K562 (cell line): ENCODE data around the gene RNF4. TPM values are rescaled to one million over a fixed set of nuclear protein-coding genes. Genes with fewer than 3 reads are reported as not detected.

ENCODE experiments used
- ATAC-seq: fragments of 200-7000 bp; cut with Tn5 transposase; 3 replicates; pipeline ENCODE4 v1.9.1; 2020; ENCODE audit warnings: moderate library complexity
- BruUV-seq: library from RNA; stranded (reverse); fragments of 400-500 nt; replicated peaks from 2 replicates; lab custom pipeline; 2021; lab: Mats Ljungman, UMichigan
- CTCF ChIA-PET: fragments of 300-600 bp; formaldehyde crosslinking; extraction: SDS; loops from one replicate; lab custom pipeline; 2021; ENCODE audit warnings: low intra/inter-chr PET ratio; lab: Yijun Ruan, JAX
- POLR2A ChIA-PET: fragments of 300-600, 350-650 bp; sonication (Branson Sonifier 250); formaldehyde crosslinking; extraction: SDS; loops from one replicate; lab custom pipeline; 2021; ENCODE audit warnings: antibody characterized with exemption, inconsistent platforms; lab: Yijun Ruan, JAX
- DNase-seq, 4 experiments: peaks; one replicate each; pipeline versions ENCODE4 v3.0.0 to v3.0.0-alpha.2; 2011 to 2018; ENCODE audit warnings: low spot score in 3 of 4, mixed read lengths in 3 of 4; ENCODE audit errors: extremely low read depth in 1 of 4
- FAIRE-seq: peaks from 2 replicates; lab custom pipeline; 2011; peaks lifted over from hg19 to GRCh38; lab: Jason Lieb, UNC
- H2AFZ ChIP-seq: 2 replicates; pipeline ENCODE4 v1.6.0; 2011; ENCODE audit warnings: low read depth, low read length, control low read depth, inconsistent platforms
- H3K27ac ChIP-seq: fragments of 200-600 bp; 3 replicates; pipeline ENCODE4 v1.8.0; 2011; ENCODE audit warnings: low read depth, mild to moderate bottlenecking, control low read depth, inconsistent platforms, low read length, moderate library complexity, mixed read lengths; ENCODE audit errors: extremely low read depth
- H3K27me3 ChIP-seq, 2 experiments: fragments of 300-600 bp in 1 of 2; 2 replicates in 1 of 2; 3 replicates in 1 of 2; pipeline versions ENCODE4 v1.6.0 to v1.8.0; 2011; ENCODE audit warnings: inconsistent platforms in 2 of 2, low read length in 2 of 2, mild to moderate bottlenecking in 1 of 2, mixed read lengths in 1 of 2, moderate library complexity in 1 of 2; ENCODE audit not compliant: control insufficient read depth in 2 of 2, insufficient read depth in 2 of 2
- H3K36me3 ChIP-seq: fragments of 300-600 bp; 3 replicates; pipeline ENCODE4 v1.8.0; 2011; ENCODE audit warnings: mild to moderate bottlenecking, low read length, inconsistent platforms; ENCODE audit not compliant: control insufficient read depth, insufficient read depth
- H3K4me1 ChIP-seq, 2 experiments: fragments of 200-600 bp in 1 of 2; replicated peaks in 1 of 2; 2 replicates in 1 of 2; 3 replicates in 1 of 2; pipeline versions ENCODE4 v1.5.1 to v1.8.0; 2011; ENCODE audit warnings: inconsistent platforms in 2 of 2, low read length in 2 of 2, mild to moderate bottlenecking in 1 of 2, mixed read lengths in 1 of 2, moderate library complexity in 1 of 2; ENCODE audit not compliant: control insufficient read depth in 2 of 2, insufficient read depth in 2 of 2
- H3K4me2 ChIP-seq: 2 replicates; pipeline ENCODE4 v1.6.1; 2011; ENCODE audit warnings: low read length, control low read depth, inconsistent platforms, mixed read lengths; ENCODE audit not compliant: insufficient read depth
- H3K4me3 ChIP-seq: fragments of 200-600 bp; sonication (generic), shearing (Covaris generic); 2 replicates; pipeline ENCODE4 v1.5.1; 2016; ENCODE audit warnings: control low read depth, inconsistent platforms
- H3K79me2 ChIP-seq: fragments of 200-600 bp; 3 replicates; pipeline ENCODE4 v1.8.0; 2011; ENCODE audit warnings: low read length, inconsistent platforms; ENCODE audit not compliant: control insufficient read depth, insufficient read depth
- H3K9ac ChIP-seq, 2 experiments: 2 replicates each; pipeline versions ENCODE4 v1.6.0 to v1.6.1; 2011; ENCODE audit warnings: low read depth in 2 of 2, low read length in 2 of 2, control low read depth in 1 of 2, inconsistent platforms in 1 of 2, mild to moderate bottlenecking in 1 of 2, mixed read lengths in 1 of 2; ENCODE audit not compliant: insufficient read depth in 1 of 2
- H3K9me1 ChIP-seq: one replicate; pipeline ENCODE4 v1.6.0; 2011; ENCODE audit warnings: inconsistent platforms, mild to moderate bottlenecking, low read length, moderate library complexity; ENCODE audit not compliant: control insufficient read depth, insufficient read depth
- H3K9me3 ChIP-seq: replicated peaks from 2 replicates; pipeline ENCODE4 v1.5.1; 2011; ENCODE audit warnings: low read depth, low read length, inconsistent platforms; ENCODE audit not compliant: control insufficient read depth, insufficient read depth
- H4K20me1 ChIP-seq: replicated peaks from 2 replicates; pipeline ENCODE4 v1.6.1; 2011; ENCODE audit warnings: low read length, inconsistent platforms, mixed read lengths; ENCODE audit not compliant: control insufficient read depth, insufficient read depth
- ARID4B ChIP-seq: sonication (generic); formaldehyde crosslinking; IDR thresholded peaks from 2 replicates; pipeline ENCODE4 v1.8.0; 2022; ENCODE audit warnings: mild to moderate bottlenecking, missing genetic modification reagents
- ASH1L ChIP-seq: fragments of 450-650 bp; IDR thresholded peaks from 2 replicates; pipeline ENCODE4 v1.6.1; 2018; ENCODE audit warnings: borderline replicate concordance, mild to moderate bottlenecking, low read depth; ENCODE audit not compliant: partially characterized antibody
- CBX1 ChIP-seq: sonication (generic); IDR thresholded peaks from 2 replicates; pipeline ENCODE4 v1.6.1; 2016; ENCODE audit warnings: antibody characterized with exemption, low read depth, mild to moderate bottlenecking
- CREB1 ChIP-seq, 2 experiments: sonication (generic) in 1 of 2; formaldehyde crosslinking in 1 of 2; IDR thresholded peaks; 2 replicates each; pipeline versions ENCODE4 v1.6.1 to v1.8.0; 2012 to 2022; ENCODE audit warnings: inconsistent platforms in 1 of 2, mild to moderate bottlenecking in 1 of 2, missing genetic modification reagents in 1 of 2, moderate library complexity in 1 of 2
- ERF ChIP-seq: fragments of 450-650 bp; formaldehyde crosslinking; IDR thresholded peaks from 2 replicates; pipeline ENCODE4 v1.4.0; 2020; ENCODE audit warnings: mild to moderate bottlenecking, mixed read lengths
- GTF2E2 ChIP-seq: fragments of 200-800 bp; sonication (Bioruptor generic); IDR thresholded peaks from 2 replicates; pipeline ENCODE4 v1.6.1; 2016; ENCODE audit warnings: missing genetic modification characterization, missing compliant biosample characterization
- NFYB ChIP-seq: IDR thresholded peaks from 2 replicates; pipeline ENCODE4 v1.6.1; 2011; ENCODE audit warnings: mild to moderate bottlenecking, moderate library complexity; ENCODE audit not compliant: insufficient read length; ENCODE audit errors: extremely low read depth
- SIX5 ChIP-seq, 2 experiments: IDR thresholded peaks; 2 replicates each; pipeline ENCODE4 v1.6.1; 2011; ENCODE audit warnings: low read length in 2 of 2, borderline replicate concordance in 1 of 2, low read depth in 1 of 2, mild to moderate bottlenecking in 1 of 2, moderate library complexity in 1 of 2; ENCODE audit not compliant: insufficient read depth in 1 of 2
- TFAM ChIP-seq: fragments of 250-450 bp; sonication (Bioruptor Pico); conservative IDR thresholded peaks from 2 replicates; pipeline ENCODE4 v1.5.0; 2021; ENCODE audit warnings: mild to moderate bottlenecking, moderate library complexity
- ZBTB5 ChIP-seq: fragments of 450-650 bp; IDR thresholded peaks from 2 replicates; pipeline ENCODE4 v1.6.1; 2017; ENCODE audit warnings: antibody characterized with exemption
- ZFP30 ChIP-seq: fragments of 250-450 bp; sonication (Bioruptor Pico); IDR thresholded peaks from 2 replicates; pipeline ENCODE4 v1.8.0; 2022; ENCODE audit warnings: moderate library complexity, mild to moderate bottlenecking, inconsistent platforms, borderline replicate concordance
- ZNF830 ChIP-seq: fragments of 250-450 bp; sonication (Bioruptor Pico); IDR thresholded peaks from 2 replicates; pipeline ENCODE4 v1.5.0; 2021; ENCODE audit warnings: mild to moderate bottlenecking
- WGBS: fragments of 100-300 bp; shearing (Covaris generic); methylation state at CpG from one replicate; pipeline ENCODE4 v1.1.6; 2016; ENCODE audit warnings: low coverage, mixed read lengths; ENCODE audit not compliant: insufficient coverage; ENCODE audit errors: missing lambda C conversion rate; 5-methylcytosine and 5-hydroxymethylcytosine counted together
- in situ Hi-C: fragments of 300-500 bp; cut with MboI; formaldehyde crosslinking; loops from 4 replicates; pipeline ENCODE4 v1.15.0; 2018; ENCODE audit warnings: inconsistent platforms, mixed read lengths
- intact Hi-C: fragments of 100-400 bp; cut with micrococcal nuclease; formaldehyde crosslinking; loops from 2 replicates; pipeline ENCODE4 v1.14.2; 2022
- polyA plus RNA-seq, 8 experiments: library from polyadenylated mRNA; depleted of rRNA in 4 of 8; stranded (reverse) in 5 of 8; unstranded in 3 of 8; fragments of >200 nt; fragmentation: Nextera tagmentation in 2 of 8; fragmentation: Illumina TruSeq in 1 of 8; extraction: Ambion mirVana in 2 of 8; extraction: Trizol in 1 of 8; gene quantifications; 2 replicates each; pipeline versions ENCODE4 v1.2.1 to v1.2.3, GENCODE V29; 2011 to 2014; ENCODE audit warnings: inconsistent platforms in 1 of 8, missing spikeins in 1 of 8
- total RNA-seq, 7 experiments: library from RNA; depleted of rRNA in 6 of 7; stranded (reverse); fragments of >200 nt in 6 of 7; fragmentation: Illumina TruSeq in 2 of 7; extraction: Trizol in 2 of 7; gene quantifications; 2 replicates each; pipeline versions ENCODE4 v1.2.1 to v1.2.3, GENCODE V29; 2011 to 2021; ENCODE audit warnings: low replicate concordance in 1 of 7

Gene RNF4
- total and polyA plus RNA-seq, 9 of the 15 experiments (the other 6 are each of a cell fraction or from before 2014, with no cell fraction given) = 19.2 to 59.3 (median 44.8) TPM

- TF ChIP-seq ARID4B (CRISPR knock-in tag) = no peak
Measured at GRCh38 chr4:2486981-2487380, 18.1 kb downstream of the RNF4 start (continued).

- H3K27me3 ChIP-seq = no peaks in the 10 kb centered on the region
- no peak overlapping the region for H3K4me2 ChIP-seq
- peaks cover 94% of the 10 kb centered on the region for H3K79me2 ChIP-seq
- H3K4me3 ChIP-seq = no peak overlapping the region
- no peak for DNase-seq
- ChIA-PET CTCF (no interaction called here), POLR2A (interaction anchor here (1.2 to 1.9 kb wide), 3 partner anchors 9 to 14 kb away, joined by 4 to 12 read pairs (median 6); no protein-coding TSS in a partner anchor)
- in situ Hi-C loops = no loop called here
- H3K9ac ChIP-seq = no peak overlapping the region
- no peak for FAIRE-seq
- H3K9me1 ChIP-seq = no peaks in the 10 kb centered on the region
- BruUV-seq = no TSS peak
- H4K20me1 ChIP-seq = peaks cover 62% of the 10 kb centered on the region
- no peaks in the 10 kb centered on the region for H3K9me3 ChIP-seq
- H3K36me3 ChIP-seq = peaks cover 73% of the 10 kb centered on the region
- H3K27ac ChIP-seq = no peak overlapping the region
- 81% methylated on average over 4 of the region's 6 CpGs for WGBS
- no peak overlapping the region for H2AFZ ChIP-seq
- ATAC-seq = no peak
- peaks cover 4 to 5% of the 10 kb centered on the region in 2 experiments; a peak in 2 of 5 replicates for H3K4me1 ChIP-seq
- intact Hi-C loops = no loop called here
- TF ChIP-seq SIX5 (IDR thresholded peaks at IDR 0.05; ENCODE audit: borderline replicate concordance in 1 of 2, insufficient read depth in 1 of 2, low read depth in 1 of 2, low read length in 2 of 2) = no peak
- no peak for TF ChIP-seq CREB1 (IDR thresholded peaks at IDR 0.05)
- no peak for TF ChIP-seq CREB1 (CRISPR knock-in tag; IDR thresholded peaks at IDR 0.05)
- TF ChIP-seq ERF (CRISPR knock-in tag) = no peak
- no peak for TF ChIP-seq ZFP30
- no peak for TF ChIP-seq CBX1
- TF ChIP-seq NFYB = no peak
- TF ChIP-seq ZNF830 (CRISPR knock-in tag) = no peak
- no peak for TF ChIP-seq ZBTB5
- no peak for TF ChIP-seq ASH1L
- TF ChIP-seq TFAM = no peak
- no peak for TF ChIP-seq GTF2E2 (tag)
Measured at GRCh38 chr4:2487632-2488031, 18.7 kb downstream of the RNF4 start.
